GM12865 (cell line): Measurements from ENCODE around the gene CAMKMT.

ENCODE experiments used
- DNase-seq: peaks from one replicate; pipeline ENCODE4 v3.0.0; 2010; ENCODE audit warnings: low read depth
- H3K4me3 ChIP-seq: 2 replicates; pipeline ENCODE4 v1.5.1; 2011; ENCODE audit warnings: mild to moderate bottlenecking, low read depth, low read length, control low read depth
- TF ChIP-seq, protein P1 (sequence below): IDR thresholded peaks from 2 replicates; pipeline ENCODE4 v1.5.1; 2011; ENCODE audit warnings: low read length, control low read depth, low read depth, inconsistent platforms; ENCODE audit not compliant: insufficient read depth; ENCODE audit errors: missing control alignments

Gene CAMKMT

GRCh38 chr2:44429034-44429433, 67.3 kb downstream of the CAMKMT start:
- no peak overlapping the region for H3K4me3 ChIP-seq
- TF ChIP-seq, protein P1, sequence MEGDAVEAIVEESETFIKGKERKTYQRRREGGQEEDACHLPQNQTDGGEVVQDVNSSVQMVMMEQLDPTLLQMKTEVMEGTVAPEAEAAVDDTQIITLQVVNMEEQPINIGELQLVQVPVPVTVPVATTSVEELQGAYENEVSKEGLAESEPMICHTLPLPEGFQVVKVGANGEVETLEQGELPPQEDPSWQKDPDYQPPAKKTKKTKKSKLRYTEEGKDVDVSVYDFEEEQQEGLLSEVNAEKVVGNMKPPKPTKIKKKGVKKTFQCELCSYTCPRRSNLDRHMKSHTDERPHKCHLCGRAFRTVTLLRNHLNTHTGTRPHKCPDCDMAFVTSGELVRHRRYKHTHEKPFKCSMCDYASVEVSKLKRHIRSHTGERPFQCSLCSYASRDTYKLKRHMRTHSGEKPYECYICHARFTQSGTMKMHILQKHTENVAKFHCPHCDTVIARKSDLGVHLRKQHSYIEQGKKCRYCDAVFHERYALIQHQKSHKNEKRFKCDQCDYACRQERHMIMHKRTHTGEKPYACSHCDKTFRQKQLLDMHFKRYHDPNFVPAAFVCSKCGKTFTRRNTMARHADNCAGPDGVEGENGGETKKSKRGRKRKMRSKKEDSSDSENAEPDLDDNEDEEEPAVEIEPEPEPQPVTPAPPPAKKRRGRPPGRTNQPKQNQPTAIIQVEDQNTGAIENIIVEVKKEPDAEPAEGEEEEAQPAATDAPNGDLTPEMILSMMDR, result no peak
- no peak for DNase-seq

GRCh38 chr2:44430342-44430741, 68.6 kb downstream of the CAMKMT start:
- no peak overlapping the region for H3K4me3 ChIP-seq
- DNase-seq, result no peak
- TF ChIP-seq, protein P1, result no peak

GRCh38 chr2:44433895-44434294, 72.1 kb downstream of the CAMKMT start:
- TF ChIP-seq, protein P1, result no peak
- no peak overlapping the region for H3K4me3 ChIP-seq
- DNase-seq, result no peak

- no peak overlapping the region for H3K4me3 ChIP-seq
- no peak for DNase-seq
- TF ChIP-seq, protein P1, result no peak
Measured at GRCh38 chr2:44441200-44441599, 79.5 kb downstream of the CAMKMT start.

DNA sequence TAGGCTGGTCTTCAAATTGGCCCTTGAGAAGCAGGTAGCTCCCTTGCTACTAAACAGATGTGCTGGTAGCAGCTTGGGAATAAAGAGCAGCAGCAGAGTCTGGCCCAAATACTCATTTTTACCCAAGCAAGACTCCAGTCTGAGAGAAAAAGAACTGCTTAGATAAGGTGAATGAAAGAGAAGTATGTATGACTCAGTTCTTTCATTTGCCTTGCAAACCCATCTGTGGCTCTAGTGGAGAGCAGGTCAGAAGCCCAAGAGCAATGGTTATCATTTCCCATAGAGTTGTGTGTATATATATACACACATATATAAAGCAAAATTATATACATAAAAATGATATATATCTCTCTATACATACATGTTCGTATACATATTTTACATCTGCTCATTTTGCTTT, 80.3 kb downstream of the CAMKMT start:
- no peak overlapping the region for H3K4me3 ChIP-seq
- TF ChIP-seq, protein P1, result no peak
- DNase-seq, result no peak

DNA sequence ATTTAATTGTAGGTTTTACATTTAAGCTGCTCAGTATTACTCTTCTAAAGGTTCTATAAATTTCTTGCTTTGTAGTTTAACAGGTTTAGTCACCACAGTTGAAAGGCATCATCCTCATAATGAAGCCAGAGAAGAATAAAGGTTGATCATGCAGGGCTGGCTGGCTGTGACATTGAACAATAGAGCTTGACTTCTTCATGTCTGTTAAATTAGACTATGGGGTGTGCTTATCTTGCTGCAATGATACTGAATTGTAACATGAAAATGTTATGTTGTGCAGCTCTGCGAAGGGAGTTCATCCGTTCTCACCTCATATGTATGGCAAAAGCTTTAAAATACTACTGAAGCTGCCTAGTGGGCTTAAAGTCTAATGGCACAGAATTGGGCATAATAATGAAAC, 81.8 kb downstream of the CAMKMT start:
- no peak for DNase-seq
- no peak overlapping the region for H3K4me3 ChIP-seq
- TF ChIP-seq, protein P1, result no peak

DNA sequence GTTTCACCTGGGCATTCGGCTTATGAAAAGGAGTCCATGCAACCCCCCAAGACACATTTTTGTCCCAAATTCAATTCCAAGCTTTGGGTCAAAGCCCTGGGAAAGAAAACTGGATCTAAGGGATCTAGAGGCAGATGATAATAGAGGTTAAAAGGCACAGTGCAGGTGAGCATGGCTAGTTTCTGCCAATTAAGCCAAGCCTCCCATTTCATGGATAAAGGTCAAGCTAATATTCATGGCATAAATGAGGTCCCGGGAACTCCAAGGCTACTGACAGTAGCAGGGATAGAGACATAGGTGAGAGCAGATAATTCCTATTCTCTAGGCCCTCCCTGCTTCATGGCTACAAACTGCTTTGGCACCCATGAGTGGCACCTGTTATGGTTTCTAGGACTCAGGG, 83.1 kb downstream of the CAMKMT start:
- no peak for DNase-seq
- TF ChIP-seq, protein P1, result no peak
- no peak overlapping the region for H3K4me3 ChIP-seq
